Measurements from ENCODE around the gene ODAD2. TPM values are rescaled to one million over a fixed set of nuclear protein-coding genes. Genes with fewer than 3 reads are reported as not detected.

The ODAD2 gene
- total RNA-seq, 1 experiment from 2014 or later = 20.4 TPM

DNA sequence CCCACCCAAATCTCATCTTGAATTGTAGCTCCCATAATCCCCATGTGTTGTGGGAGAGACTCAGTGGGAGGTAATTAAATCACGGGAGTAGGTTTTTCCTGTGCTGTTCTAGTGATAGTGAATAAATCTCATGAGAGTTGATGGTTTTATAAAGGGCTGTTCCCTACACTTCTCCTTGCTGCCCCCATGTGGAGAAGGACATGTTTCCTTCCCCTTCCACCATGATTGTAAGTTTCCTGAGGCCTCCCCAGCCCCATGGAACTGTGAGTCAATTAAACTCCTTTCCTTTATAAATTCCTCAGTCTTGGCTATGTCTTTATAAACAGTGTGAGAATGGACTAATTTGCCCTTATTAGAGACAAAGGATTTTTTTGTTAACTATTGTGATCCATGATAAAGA lies 204.7 kb downstream of the ODAD2 start:
- DNase-seq (ENCODE audit: low read depth, low spot score) (no peak), ATAC-seq (peak; percentile 44; the same call in 1 of the 2 replicates)
- TF ChIP-seq YY1 (IDR thresholded peaks at IDR 0.05; ENCODE audit: extremely low read depth, insufficient replicate concordance, low read depth, low read length) = no peak
- TF ChIP-seq SRF (IDR thresholded peaks at IDR 0.05; ENCODE audit: low read depth) = no peak
- TF ChIP-seq EZH2phosphoT487 (IDR thresholded peaks at IDR 0.05; ENCODE audit: borderline replicate concordance) = no peak
- TF ChIP-seq SIN3A (IDR thresholded peaks at IDR 0.05; ENCODE audit: low read depth) = no peak
- TF ChIP-seq, protein P1, sequence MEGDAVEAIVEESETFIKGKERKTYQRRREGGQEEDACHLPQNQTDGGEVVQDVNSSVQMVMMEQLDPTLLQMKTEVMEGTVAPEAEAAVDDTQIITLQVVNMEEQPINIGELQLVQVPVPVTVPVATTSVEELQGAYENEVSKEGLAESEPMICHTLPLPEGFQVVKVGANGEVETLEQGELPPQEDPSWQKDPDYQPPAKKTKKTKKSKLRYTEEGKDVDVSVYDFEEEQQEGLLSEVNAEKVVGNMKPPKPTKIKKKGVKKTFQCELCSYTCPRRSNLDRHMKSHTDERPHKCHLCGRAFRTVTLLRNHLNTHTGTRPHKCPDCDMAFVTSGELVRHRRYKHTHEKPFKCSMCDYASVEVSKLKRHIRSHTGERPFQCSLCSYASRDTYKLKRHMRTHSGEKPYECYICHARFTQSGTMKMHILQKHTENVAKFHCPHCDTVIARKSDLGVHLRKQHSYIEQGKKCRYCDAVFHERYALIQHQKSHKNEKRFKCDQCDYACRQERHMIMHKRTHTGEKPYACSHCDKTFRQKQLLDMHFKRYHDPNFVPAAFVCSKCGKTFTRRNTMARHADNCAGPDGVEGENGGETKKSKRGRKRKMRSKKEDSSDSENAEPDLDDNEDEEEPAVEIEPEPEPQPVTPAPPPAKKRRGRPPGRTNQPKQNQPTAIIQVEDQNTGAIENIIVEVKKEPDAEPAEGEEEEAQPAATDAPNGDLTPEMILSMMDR (IDR thresholded peaks at IDR 0.05 in 2 of 3, conservative IDR thresholded peaks at IDR 0.05 in 1 of 3; ENCODE audit: borderline replicate concordance in 1 of 3, insufficient read depth in 1 of 3, low read depth in 2 of 3, low read length in 2 of 3) = peak in 2 of 3 experiments; percentile 18 to 24; a peak in 2 of 6 replicates
- no peak for TF ChIP-seq EZH2 (IDR thresholded peaks at IDR 0.05)
- no peak for TF ChIP-seq JUND (IDR thresholded peaks at IDR 0.05)
- peak; percentile 15; the same call in 1 of the 2 replicates for TF ChIP-seq CBX3 (IDR thresholded peaks at IDR 0.05; ENCODE audit: low read depth)
- TF ChIP-seq EGR1 (IDR thresholded peaks at IDR 0.05; ENCODE audit: low read depth) = no peak
- no peak for TF ChIP-seq ZNF274 (IDR thresholded peaks at IDR 0.05; ENCODE audit: low read depth, low read length)
- TF ChIP-seq SP1 (IDR thresholded peaks at IDR 0.05; ENCODE audit: low read depth) = no peak
- no TSS peak for BruUV-seq (replicated peaks)
- H3K27me3 ChIP-seq (ENCODE audit: insufficient read depth, low read length) = no peaks in the 10 kb centered on the region
- no peaks in the 10 kb centered on the region for H4K20me1 ChIP-seq (ENCODE audit: insufficient read depth)
- no peak overlapping the region for H3K9ac ChIP-seq (ENCODE audit: low read length)
- no peak overlapping the region for H3K4me2 ChIP-seq (ENCODE audit: low read length)
- CTCF ChIA-PET = no interaction called here
- H2AFZ ChIP-seq (ENCODE audit: low read depth, low read length, poor library complexity, severe bottlenecking) = no peak overlapping the region
- H3K4me1 ChIP-seq (ENCODE audit: control insufficient read depth in 1 of 2, insufficient read depth in 2 of 2, low read length in 2 of 2) = peaks cover 0 to 3% of the 10 kb centered on the region in 2 experiments; a peak in 1 of 4 replicates
- no peaks in the 10 kb centered on the region for H3K9me2 ChIP-seq (ENCODE audit: insufficient read depth)
- H3K79me2 ChIP-seq (ENCODE audit: insufficient read depth, low read length) = no peaks in the 10 kb centered on the region
- POLR2A ChIA-PET = no interaction called here
- H3K9me3 ChIP-seq (ENCODE audit: control insufficient read depth in 1 of 2, insufficient read depth in 1 of 2, low read depth in 1 of 2, low read length in 2 of 2) = no peaks in the 10 kb centered on the region
- H3K4me3 ChIP-seq (replicated peaks in 1 of 2; ENCODE audit: low read depth in 1 of 2, low read length in 2 of 2) = no peak overlapping the region
- RAD21 ChIA-PET (ENCODE audit: low non-redundant PET in 1 of 2, low total read pairs in 2 of 2, uncharacterized antibody in 2 of 2, unreplicated experiment in 2 of 2) = no interaction called here
- H3K36me3 ChIP-seq (ENCODE audit: control insufficient read depth in 1 of 2, insufficient read depth in 2 of 2, low read length in 2 of 2) = no peaks in the 10 kb centered on the region
- intact Hi-C loops (cut with micrococcal nuclease) = no loop called here
- H3K27ac ChIP-seq (ENCODE audit: low read depth, low read length) = no peak overlapping the region

Measured in HCT116 (cell line).